GM18499 (cell line): Measurements from ENCODE around the gene FOLR3.
"Not testable (repeated sequence)": the region's sequence is repeated elsewhere in the genome, so short reads cannot be mapped to it uniquely, and the experiment has no call there.

Experiments
- ATAC-seq: cut with Tn5 transposase; IDR thresholded peaks from one replicate; pipeline ENCODE4 v1.9.1; 2021; ENCODE audit warnings: moderate number of reproducible peaks; ENCODE audit not compliant: insufficient read depth, unreplicated experiment

The FOLR3 gene

DNA sequence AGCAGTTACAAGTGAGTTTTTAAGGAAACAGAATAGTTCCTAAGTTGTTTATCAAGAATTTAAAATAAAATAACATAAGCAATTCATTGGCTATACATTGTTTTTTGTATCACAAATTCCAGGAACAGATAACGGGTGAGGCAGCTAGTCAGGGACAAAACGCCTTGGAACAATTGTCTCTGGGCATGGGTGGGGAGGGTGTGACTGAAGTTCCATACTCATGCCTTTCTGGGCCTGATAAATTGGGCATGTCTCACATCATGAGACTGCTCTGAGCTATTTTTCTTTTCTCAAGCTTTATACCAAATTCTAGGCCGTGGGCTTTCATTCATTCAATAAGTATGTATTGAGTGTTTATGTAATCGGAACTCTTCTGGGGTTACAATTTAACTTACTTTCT is 21.6 kb downstream of the FOLR3 start:
- ATAC-seq: no peak

DNA sequence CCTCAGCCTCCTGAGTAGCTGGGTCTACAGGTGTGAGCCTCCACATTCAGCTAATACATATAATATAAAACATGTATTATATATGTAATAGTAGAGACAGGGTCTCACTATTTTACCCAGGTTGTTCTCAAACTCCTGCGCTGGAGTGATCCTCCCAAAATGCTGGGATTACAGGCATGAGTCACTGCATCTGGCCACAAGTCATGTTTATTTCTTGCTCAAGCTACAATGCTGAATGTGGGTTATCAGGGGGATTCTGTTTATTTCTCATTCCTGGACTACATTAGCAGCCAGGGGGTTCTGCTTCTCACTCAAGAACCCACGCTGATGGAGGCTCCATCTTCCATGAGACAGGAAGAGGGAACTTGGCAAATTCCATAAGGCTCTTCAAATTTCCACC is 24.8 kb downstream of the FOLR3 start:
- ATAC-seq: no peak

GRCh38 chr11:72162891-72163492 is 27.5 kb downstream of the FOLR3 start:
- ATAC-seq: no peak

GRCh38 chr11:72164187-72164586 is 28.7 kb downstream of the FOLR3 start:
- not testable (repeated sequence) for ATAC-seq

DNA sequence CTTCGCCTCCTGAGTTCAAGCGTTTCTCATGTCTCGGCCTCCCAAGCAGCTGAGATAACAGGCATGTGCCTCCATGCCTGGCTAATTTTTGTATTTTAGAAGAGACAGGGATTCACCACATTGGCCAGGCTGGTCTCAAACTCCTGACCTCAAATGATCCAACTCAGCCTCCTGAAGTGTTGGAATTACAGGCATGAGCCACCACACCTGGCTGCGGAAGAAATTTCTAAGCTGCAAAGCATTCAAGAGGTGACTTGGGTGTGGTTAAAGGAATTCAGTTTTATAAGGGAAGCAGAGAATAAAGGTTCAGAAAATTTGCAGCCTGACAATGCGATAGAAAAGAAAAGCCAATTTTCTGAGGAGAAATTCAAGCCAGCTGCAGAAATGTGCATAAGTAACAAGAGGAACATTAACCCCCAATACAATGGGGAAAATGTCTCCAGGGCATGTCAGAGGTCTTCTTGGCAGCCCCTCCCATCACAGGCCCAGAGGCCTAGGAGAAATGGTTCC is 33.6 kb downstream of the FOLR3 start:
- not testable (repeated sequence) for ATAC-seq

GRCh38 chr11:72169754-72170153 is 34.2 kb downstream of the FOLR3 start:
- ATAC-seq: not testable (repeated sequence)

DNA sequence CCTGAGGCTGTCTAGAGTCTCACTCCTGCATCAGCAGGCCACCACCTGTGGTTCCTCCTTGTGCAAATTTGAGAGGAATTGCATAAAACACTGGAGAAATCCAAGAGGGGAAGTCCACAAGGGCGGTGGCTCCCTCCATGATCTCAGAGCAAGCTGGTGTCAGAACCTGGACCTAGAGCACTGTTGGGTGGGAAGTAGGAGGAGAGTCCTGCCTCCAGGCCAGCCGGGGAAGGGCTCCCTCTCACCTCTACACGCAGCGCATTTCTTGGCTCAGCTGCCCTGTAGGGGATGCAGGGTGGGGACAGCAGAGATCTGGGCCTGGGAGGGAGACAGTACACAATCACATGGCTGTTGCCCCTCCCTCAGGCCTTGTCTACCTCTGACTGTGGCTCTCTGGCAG is 36.5 kb downstream of the FOLR3 start:
- ATAC-seq: not testable (repeated sequence)

DNA sequence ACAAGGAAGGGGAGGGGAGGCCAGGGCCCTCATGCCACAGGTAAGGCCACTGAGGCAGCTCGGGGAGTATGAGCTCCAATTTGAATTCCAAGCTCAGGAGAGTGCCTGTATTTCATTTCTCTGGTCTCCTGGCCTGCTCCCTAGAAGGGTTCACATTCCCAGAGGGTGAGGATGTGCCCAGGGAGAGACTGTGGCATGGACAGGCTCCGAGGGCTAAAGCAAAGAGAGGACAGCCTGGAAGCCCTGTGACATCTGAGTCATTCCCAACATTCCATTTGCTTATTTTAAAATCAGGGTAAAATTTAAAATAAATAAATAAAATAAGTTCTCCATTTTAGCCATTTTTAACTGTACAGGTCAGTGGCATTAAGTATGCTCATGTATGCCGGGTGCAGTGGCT is 37.8 kb downstream of the FOLR3 start:
- ATAC-seq: no peak

DNA sequence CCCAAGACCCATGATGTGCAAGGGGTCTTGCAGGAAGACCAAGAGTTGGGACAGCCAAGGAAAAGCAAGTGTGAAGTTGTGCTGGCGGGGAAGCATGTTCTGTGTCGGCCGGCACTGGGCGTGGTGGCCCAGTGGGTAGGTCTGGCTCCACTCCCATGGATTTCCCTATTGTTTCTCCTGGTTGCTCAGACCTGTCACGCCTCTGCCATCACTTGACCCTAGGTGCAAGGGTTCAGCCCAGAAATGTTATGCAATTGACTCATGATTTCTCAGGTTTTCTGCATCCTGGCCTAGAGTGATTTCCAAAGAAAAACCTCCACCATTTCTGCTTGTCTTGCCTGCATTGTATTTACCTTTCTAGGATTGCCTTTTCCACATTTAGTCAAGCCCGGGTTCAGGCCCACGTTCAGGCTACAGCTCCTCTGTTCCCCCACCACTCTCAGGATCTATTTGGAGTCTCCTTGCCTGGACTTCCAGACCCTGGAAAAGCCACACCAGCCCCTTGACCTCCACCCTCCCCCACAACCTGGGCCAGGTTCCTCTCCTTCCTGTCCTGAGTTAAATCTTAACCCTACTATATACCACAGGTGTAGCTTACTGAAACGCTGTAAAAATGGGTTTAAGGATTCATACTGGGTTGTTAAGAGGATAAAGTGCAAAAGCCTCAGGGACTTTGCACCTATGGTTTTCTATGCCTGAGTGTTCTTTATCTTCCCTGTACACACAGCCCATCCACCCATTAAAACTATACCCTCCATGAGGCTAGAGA is 39.0 kb downstream of the FOLR3 start:
- ATAC-seq: no peak

DNA sequence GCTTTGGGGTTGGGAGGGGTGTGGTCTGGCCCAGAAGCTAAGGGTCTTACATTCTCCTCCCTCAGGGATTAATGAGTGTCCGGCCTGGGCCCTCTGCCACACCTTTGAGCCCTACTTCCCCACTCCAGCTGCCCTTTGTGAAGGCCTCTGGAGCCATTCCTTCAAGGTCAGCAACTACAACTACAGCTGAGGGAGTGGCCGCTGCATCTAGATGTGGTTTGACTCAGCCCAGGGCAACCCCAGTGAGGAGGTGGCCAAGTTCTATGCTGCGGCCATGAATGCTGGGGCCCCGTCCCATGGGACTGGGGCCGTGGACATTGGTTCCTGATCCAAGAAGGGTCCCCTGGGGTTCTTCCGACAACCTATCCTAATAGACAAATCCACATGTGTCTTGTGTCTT is 42.1 kb downstream of the FOLR3 start:
- ATAC-seq: no peak

DNA sequence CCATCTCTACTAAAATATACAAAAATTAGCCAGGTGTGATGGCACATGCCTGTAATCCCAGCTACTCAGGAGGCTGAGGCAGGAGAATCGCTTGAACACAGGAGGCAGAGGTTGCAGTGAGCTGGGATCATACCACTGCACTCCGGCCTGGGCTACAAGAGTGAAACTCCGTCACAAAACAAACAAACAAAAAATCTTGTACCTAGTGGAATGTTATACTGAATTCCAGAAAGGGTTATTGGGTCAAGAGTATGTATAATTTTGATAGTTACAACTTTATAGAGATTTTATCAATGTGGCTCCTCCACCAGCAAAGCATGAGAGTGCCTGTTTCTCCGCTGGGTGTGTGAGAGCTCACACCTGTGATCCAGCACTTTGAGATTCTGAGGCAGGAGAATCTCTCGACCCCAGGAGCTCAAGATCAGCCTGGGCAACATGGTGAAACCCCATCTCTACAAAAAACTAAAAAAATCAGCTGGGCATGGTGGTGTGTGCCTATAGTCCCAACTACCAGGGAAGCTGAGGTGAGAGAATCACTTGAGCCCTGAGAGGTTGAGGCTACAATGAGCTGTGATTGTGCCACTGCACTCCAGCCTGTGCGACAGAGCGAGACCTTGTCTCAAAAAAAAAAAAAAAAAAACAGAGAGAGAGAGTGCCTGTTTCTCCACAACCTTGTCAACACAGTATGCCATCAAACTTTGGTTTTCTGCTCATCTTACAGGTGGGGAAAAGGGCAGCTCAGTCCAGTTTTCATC is 43.7 kb downstream of the FOLR3 start:
- ATAC-seq: no peak

GRCh38 chr11:72179804-72180396 is 44.4 kb downstream of the FOLR3 start:
- no peak for ATAC-seq

DNA sequence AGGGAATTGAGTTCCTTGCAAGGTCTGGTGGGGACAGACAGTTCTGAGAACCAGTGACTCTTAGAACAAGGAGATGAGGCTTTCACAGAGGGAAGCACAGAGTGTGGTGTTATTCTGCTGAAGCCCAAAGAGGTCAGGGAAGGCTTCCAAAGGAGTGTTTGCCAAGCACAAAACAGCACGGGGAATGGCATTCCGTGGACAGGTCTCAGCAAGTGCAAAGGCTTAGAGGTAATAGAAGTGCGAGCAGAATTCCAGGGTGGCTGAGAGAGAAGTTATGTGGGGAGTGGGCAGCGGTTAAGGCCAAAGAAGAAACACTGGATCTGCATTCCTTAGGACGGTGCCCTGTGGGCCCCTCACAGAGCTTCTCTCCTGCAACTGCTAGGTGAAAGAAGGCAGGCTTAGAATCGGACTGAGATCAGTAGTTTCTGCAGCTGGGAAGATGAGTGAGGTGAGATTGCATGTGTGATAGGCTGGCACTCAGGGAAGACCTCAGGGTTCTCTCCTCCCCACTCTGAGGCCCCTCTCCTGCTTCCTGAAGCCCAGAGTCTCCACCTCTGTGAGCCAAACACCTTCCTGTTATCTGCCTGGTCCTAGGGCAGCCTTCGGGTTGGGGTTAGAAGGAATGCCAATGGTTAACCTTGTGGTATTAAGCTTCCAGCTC is 45.5 kb downstream of the FOLR3 start:
- not testable (repeated sequence) for ATAC-seq

- not testable (repeated sequence) for ATAC-seq
Measured at GRCh38 chr11:72181553-72181958, 46.0 kb downstream of the FOLR3 start.

DNA sequence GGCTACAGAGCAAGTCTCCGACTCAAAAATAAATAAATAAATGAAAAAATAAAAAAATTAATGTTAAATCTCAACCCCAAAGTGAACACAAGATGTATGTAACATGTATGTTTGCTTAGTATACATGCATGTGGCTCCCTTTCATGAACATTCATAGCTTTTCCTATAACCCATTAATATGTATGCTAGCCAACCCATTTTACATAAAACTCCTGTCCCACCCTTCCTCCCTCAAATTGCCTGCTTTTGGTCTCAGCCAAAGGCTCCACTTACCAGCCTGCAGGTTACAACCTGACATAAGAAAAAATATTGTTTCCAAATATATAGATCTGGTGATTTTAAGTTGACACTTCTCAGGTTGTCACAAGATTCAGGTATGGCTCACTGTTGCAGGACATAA is 52.7 kb downstream of the FOLR3 start:
- ATAC-seq: no peak
